BE2C (cell line): ENCODE results near the gene C4BPA.

Source experiments
- DNase-seq: peaks from one replicate; pipeline ENCODE4 v3.0.0-alpha.2; 2020
- H3K27me3 ChIP-seq: fragments of 250-450 bp; sonication (Bioruptor Pico); 2 replicates; pipeline ENCODE4 v1.5.1; 2020; ENCODE audit warnings: mild to moderate bottlenecking
- H3K36me3 ChIP-seq: fragments of 250-450 bp; sonication (Bioruptor Pico); 2 replicates; pipeline ENCODE4 v1.5.1; 2020; ENCODE audit warnings: mild to moderate bottlenecking
- H3K4me1 ChIP-seq: fragments of 250-450 bp; sonication (Bioruptor Pico); 2 replicates; pipeline ENCODE4 v1.5.1; 2020
- H3K4me3 ChIP-seq: 2 replicates; pipeline ENCODE4 v1.5.1; 2011; ENCODE audit warnings: low read depth, low read length
- H3K9me3 ChIP-seq: fragments of 250-450 bp; sonication (Bioruptor Pico); 2 replicates; pipeline ENCODE4 v1.5.1; 2020
- TF ChIP-seq, protein P1 (sequence below): IDR thresholded peaks from 2 replicates; pipeline ENCODE4 v1.5.1; 2012; ENCODE audit warnings: mild to moderate bottlenecking, low read depth, low read length

C4BPA gene

DNA sequence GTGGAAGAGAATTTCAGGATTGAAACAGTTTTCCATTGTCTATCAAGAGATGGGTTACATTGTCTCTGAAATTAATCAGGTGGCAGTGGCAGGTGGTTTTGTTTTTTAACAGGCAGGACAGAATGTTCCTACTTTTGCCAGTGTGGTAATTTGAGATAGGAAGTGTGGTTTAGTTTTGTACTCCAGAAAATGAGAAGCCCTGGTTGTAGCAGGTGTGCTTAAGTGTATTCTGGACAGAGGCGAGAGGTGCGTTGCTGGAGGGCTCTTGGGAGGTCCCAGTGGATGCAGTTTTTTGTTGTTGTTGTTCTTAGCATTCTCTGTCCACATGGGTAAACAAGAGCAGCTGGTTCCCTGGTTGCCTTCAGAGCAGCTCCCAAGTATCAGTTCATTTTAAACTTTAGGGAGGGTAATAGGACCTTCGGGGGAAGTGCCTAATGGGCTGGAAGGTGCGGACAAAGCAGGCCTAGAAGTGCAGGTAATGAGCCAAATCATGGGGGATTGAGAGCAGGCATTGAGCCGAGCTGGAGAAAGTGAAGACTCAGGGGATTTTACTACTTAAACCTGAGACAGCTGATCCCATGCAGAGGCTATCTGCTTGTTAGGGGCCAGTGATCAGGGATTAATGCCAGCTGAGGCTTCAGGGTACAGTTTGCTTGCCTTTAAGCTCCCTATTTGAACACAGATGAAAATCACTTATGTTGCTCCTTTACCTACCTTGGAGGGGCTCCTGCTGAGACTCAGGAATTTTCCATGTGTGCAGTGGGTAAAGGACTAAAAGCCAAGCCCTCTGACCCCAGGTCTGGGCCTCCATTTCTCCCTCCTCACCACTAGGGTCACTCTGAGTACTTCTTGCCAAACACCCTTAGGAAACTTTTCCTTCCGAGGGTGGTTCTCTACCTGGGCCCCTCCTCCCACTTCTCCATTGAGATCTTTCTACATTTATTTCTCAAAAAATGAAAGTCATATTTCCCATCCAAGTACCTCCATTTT lies 44.9 kb upstream of the C4BPA start:
- DNase-seq = no peak
- Histone ChIP-seq H3K4me3 (no peak overlapping the region), H3K9me3 (no peaks in the 10 kb centered on the region), H3K27me3 (peaks cover 42% of the 10 kb centered on the region), H3K36me3 (no peaks in the 10 kb centered on the region), H3K4me1 (no peaks in the 10 kb centered on the region)
- TF ChIP-seq, protein P1, sequence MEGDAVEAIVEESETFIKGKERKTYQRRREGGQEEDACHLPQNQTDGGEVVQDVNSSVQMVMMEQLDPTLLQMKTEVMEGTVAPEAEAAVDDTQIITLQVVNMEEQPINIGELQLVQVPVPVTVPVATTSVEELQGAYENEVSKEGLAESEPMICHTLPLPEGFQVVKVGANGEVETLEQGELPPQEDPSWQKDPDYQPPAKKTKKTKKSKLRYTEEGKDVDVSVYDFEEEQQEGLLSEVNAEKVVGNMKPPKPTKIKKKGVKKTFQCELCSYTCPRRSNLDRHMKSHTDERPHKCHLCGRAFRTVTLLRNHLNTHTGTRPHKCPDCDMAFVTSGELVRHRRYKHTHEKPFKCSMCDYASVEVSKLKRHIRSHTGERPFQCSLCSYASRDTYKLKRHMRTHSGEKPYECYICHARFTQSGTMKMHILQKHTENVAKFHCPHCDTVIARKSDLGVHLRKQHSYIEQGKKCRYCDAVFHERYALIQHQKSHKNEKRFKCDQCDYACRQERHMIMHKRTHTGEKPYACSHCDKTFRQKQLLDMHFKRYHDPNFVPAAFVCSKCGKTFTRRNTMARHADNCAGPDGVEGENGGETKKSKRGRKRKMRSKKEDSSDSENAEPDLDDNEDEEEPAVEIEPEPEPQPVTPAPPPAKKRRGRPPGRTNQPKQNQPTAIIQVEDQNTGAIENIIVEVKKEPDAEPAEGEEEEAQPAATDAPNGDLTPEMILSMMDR = peak; percentile 17; the same call in 1 of the 2 replicates

- H3K36me3 ChIP-seq = no peaks in the 10 kb centered on the region
- H3K4me1 ChIP-seq = no peaks in the 10 kb centered on the region
- H3K27me3 ChIP-seq = peaks cover 37% of the 10 kb centered on the region
- no peak overlapping the region for H3K4me3 ChIP-seq
- H3K9me3 ChIP-seq = no peaks in the 10 kb centered on the region
- DNase-seq = no peak
- TF ChIP-seq, protein P1 = no peak
Measured at GRCh38 chr1:207059881-207060280, 44.2 kb upstream of the C4BPA start.

GRCh38 chr1:207060596-207060995 lies 43.4 kb upstream of the C4BPA start:
- TF ChIP-seq, protein P1 = no peak
- H3K36me3 ChIP-seq = no peaks in the 10 kb centered on the region
- H3K4me1 ChIP-seq = no peaks in the 10 kb centered on the region
- no peak overlapping the region for H3K4me3 ChIP-seq
- no peaks in the 10 kb centered on the region for H3K9me3 ChIP-seq
- peaks cover 35% of the 10 kb centered on the region for H3K27me3 ChIP-seq
- DNase-seq = no peak

DNA sequence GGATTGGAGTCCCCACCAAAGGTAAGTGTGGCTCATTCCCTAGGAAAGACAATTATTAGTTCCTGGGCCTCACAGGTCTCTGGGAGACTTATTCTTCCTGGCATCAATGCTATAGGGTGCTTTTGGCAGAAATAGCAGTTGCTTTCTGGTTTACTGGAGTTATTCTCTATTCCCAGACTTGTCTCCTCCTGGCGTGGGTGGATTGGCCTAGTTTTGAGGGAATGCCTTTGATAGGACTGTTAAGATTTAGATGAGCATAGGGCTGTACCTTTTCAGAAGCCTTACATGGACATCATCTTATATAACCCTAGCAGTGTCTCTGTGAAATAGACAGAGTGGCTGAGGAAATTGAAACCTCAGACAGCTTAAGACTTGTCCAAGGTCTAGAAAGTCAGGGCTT lies 42.0 kb upstream of the C4BPA start:
- TF ChIP-seq, protein P1 = no peak
- H3K36me3 ChIP-seq = no peaks in the 10 kb centered on the region
- no peaks in the 10 kb centered on the region for H3K4me1 ChIP-seq
- H3K9me3 ChIP-seq = no peaks in the 10 kb centered on the region
- H3K4me3 ChIP-seq = no peak overlapping the region
- no peak for DNase-seq
- peaks cover 20% of the 10 kb centered on the region for H3K27me3 ChIP-seq

DNA sequence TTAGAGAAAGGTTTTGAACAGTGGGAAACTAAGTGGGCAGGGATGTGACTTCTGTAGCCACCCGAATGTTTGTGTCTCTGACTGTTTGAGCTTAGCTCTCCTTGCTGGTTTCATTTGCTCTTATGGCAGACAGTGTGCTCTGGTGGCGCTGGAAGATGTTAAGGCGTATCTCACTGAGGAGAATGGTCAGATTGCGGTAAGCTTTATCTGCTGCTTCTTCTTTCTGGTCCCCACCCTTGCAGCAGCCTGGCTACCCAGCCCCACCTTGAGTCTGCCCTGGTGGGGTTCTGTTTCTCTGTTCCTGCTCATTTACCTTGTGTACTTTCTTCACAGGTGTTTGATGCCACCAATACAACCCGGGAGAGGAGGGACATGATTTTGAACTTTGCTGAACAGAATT lies 41.0 kb upstream of the C4BPA start:
- Histone ChIP-seq H3K4me1 (no peaks in the 10 kb centered on the region), H3K36me3 (no peaks in the 10 kb centered on the region), H3K27me3 (peaks cover 13% of the 10 kb centered on the region), H3K9me3 (no peaks in the 10 kb centered on the region), H3K4me3 (no peak overlapping the region)
- DNase-seq = no peak
- TF ChIP-seq, protein P1 = no peak

DNA sequence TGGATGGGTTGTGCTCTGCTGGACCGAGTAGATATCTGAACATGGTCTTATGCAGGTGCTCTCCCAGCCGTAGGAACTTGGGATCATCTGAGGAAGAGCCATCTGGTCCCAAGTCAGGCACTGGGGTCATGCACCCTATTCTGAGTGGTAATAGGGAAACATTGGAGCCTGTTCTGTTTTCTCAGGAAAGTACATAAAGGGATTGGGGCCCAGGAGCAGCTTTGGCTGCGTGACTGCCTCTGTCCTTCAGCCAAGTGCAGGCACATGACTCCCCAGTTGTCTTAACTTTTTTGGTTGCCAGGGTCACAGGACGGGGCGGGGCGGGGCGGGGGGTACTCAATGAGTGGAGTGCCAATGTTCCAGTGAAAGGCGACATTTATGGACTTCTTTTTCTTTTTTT lies 39.5 kb upstream of the C4BPA start:
- Histone ChIP-seq H3K9me3 (no peaks in the 10 kb centered on the region), H3K36me3 (no peaks in the 10 kb centered on the region), H3K27me3 (peaks cover 8% of the 10 kb centered on the region), H3K4me1 (no peaks in the 10 kb centered on the region), H3K4me3 (no peak overlapping the region)
- TF ChIP-seq, protein P1 = no peak
- DNase-seq = no peak
